GM21447 (cell line): ENCODE results near the gene DEK.
"Not testable (repeated sequence)": the region's sequence is repeated elsewhere in the genome, so short reads cannot be mapped to it uniquely, and the experiment has no call there.

Experiments used
- ATAC-seq: cut with Tn5 transposase; IDR thresholded peaks from one replicate; pipeline ENCODE4 v1.9.1; 2021; ENCODE audit not compliant: unreplicated experiment

The DEK gene

DNA sequence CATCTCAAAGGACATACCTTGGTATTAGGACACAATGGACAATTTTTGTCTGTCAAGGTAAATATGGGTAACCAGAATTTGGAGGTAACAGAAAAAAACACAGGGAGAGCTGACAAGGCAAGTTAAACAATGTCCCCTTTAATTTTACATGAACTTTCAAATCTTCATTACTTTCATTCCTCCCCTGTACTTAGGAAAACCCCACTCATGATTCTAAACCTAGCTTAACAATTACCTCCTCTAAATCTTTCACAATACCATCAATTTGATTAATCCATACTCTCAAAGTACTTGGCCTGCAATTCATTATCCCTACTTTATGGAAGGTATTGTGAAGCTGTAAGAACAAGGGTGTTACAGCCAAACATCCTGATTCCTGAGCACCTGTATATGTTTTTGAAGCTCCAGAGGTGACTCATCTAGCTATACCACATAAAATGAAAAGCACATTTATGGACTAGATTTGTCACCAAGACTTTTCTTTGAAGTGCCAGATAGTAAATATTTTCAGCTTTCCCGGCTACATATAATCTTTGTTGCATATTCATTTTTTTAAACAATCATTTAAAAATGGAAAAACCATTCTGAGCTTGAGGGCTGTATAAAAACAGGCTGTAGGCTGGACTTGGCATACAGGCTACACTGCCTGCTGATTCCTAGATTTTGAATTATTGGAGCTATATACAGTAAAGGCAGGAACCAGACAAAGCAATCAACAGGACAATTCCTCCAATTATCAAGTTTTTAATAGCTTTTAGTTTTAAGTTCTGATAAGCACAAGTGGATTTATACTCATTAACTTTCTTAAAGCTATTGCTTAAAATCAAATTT, 22.9 kb downstream of the DEK start:
- ATAC-seq, result no peak

- ATAC-seq, result no peak
Measured at GRCh38 chr6:18240230-18240629, 24.1 kb downstream of the DEK start.

- no peak for ATAC-seq
Measured at GRCh38 chr6:18237167-18237566, 27.2 kb downstream of the DEK start.

- no peak for ATAC-seq
Measured at GRCh38 chr6:18235524-18235923, 28.8 kb downstream of the DEK start.

- ATAC-seq, result no peak
Measured at GRCh38 chr6:18234564-18234963, 29.8 kb downstream of the DEK start.

GRCh38 chr6:18233770-18234169, 30.6 kb downstream of the DEK start:
- ATAC-seq, result not testable (repeated sequence)

DNA sequence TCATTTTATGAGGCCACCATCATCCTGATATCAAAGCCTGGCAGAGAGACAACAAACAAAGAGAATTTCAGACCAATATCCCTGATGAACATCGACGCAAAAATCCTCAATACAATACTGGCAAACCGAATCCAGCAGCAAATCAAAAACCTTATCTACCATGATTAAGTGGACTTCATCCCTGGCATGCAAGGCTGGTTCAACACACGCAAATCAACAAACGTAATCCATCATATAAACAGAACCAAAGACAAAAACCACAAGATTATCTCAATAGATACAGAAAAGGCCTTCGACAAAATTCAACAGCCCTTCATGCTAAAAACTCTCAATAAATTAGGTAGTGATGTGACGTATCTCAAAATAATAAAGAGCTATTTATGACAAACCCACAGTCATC, 32.5 kb downstream of the DEK start:
- ATAC-seq, result not testable (repeated sequence)

- not testable (repeated sequence) for ATAC-seq
Measured at GRCh38 chr6:18228590-18228989, 35.7 kb downstream of the DEK start.

DNA sequence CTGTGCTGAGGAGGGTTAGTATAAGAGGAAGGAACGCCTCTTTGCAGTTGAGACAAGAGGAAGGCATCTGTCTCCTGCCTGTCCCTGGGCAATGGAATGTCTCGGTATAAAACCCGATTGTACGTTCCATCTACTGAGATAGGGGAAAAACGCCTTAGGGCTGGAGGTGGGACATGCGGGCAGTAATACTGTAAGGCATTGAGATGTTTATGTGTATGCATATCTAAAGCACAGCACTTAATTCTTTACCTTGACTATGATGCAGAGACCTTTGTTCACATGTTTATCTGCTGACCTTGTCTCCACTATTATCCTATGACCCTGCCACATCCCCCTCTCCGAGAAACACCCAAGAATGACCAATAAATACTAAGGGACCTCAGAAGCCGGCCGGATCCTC, 37.2 kb downstream of the DEK start:
- ATAC-seq, result not testable (repeated sequence)

DNA sequence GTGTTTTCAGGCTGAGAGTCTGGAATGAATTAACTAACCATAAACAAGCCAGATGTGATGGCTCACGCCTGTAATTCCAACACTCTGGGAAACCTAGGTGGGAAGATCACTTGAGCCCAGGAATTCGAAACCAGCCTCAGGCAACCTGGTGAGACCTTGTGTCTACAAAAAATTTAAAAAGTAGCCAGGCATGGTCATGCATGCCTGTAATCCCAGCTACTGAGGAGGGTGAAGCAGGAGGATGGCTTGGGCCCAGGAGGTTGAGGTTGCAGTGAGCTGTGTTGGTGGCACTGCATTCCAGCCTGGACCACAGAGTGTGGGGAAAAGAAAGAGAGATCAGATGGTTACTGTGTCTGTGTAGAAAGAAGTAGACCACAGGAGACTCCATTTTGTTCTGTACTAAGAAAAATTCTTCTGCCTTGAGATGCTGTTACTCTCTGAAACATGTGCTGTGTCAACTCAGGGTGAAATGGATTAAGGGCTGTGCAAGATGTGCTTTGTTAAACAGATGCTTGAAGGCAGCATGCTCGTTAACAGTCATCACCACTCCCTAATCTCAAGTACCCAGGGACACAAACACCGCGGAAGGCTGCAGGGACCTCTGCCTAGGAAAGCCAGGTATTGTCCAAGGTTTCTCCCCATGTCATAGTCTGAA, 37.8 kb downstream of the DEK start:
- not testable (repeated sequence) for ATAC-seq

GRCh38 chr6:18221288-18221615, 43.1 kb downstream of the DEK start:
- ATAC-seq, result no peak

- no peak for ATAC-seq
Measured at GRCh38 chr6:18219591-18219990, 44.7 kb downstream of the DEK start.

DNA sequence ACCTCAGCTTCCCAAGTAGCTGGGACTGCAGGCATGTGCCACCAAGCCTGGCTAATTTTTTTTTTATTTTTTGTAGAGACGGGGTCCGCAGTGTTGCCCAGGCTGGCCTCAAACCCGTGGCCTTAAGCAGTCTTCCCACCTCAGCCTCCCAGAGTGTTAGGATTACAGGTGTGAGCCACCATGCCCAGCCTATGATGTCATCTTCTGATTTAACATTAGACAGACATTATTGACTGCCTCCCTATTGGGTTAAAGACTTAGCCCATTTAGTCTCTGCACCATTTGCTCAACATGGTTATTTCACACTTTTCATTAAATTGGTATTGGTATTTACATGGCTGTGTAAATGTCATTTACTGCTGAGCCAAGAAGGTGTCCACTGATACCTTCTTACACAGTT, 46.1 kb downstream of the DEK start:
- ATAC-seq, result no peak

DNA sequence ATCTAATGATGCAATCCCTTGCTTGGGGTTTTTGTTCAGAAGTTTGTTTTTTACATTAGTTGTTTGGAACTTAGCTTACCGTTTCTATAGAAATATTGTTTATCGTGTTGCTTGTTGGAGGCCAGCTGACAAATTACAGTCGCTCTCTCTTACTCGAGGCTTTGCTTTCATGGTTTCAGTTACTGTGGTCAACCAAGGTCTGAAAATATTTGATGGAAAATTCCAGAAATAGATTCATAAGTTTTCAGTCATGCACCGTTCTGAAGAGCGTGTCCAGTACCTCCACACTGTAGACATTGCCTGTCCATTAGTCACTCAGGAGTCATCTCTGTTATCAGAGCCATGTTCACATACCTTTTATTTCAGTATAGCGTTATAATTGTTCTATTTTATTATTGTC, 47.9 kb downstream of the DEK start:
- no peak for ATAC-seq

GRCh38 chr6:18215436-18215835, 48.9 kb downstream of the DEK start:
- ATAC-seq, result no peak

GRCh38 chr6:18214003-18214402, 50.3 kb downstream of the DEK start:
- ATAC-seq, result no peak

DNA sequence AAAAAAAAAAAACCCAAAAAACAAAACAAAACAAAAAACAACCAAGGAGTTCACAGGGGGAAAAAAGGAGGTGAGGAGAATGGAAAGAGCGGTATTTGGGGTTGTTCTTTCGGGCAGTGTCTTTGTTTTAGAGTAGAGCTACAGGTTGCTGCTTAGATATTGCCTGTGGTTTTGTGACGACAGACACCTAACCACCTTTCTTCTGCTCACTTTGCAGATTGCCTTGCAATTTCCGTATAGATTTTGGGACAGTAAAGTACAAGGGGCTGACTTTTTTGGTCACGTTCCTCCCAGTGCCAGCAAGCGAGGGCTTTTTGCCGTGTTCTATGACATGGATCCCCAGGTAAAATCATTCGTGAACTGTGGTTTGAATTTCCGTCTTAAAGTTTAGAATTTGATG, 50.9 kb downstream of the DEK start:
- no peak for ATAC-seq

GRCh38 chr6:18212231-18212630, 52.1 kb downstream of the DEK start:
- ATAC-seq, result no peak

- ATAC-seq, result peak; percentile 95
Measured at GRCh38 chr6:18211338-18211737, 53.0 kb downstream of the DEK start.

DNA sequence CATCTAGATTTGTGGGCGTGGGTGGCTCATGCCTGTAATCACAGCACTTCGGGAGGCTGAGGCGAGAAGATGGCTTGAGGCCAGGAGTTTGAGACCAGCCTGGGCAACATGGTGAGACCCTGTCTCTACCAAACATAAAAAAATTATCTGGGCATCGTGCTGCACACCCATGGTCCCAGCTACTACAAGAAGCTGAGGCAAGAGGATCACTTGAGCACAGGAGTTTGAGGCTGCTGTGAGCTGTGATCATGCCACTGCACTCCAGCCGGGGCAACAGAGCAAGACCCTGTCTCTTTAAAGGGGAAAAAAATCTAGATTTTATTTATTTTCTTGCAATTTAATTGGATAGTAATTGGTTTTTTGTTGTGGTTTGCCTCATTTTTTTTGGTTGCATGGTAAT, 53.6 kb downstream of the DEK start:
- no peak for ATAC-seq

DNA sequence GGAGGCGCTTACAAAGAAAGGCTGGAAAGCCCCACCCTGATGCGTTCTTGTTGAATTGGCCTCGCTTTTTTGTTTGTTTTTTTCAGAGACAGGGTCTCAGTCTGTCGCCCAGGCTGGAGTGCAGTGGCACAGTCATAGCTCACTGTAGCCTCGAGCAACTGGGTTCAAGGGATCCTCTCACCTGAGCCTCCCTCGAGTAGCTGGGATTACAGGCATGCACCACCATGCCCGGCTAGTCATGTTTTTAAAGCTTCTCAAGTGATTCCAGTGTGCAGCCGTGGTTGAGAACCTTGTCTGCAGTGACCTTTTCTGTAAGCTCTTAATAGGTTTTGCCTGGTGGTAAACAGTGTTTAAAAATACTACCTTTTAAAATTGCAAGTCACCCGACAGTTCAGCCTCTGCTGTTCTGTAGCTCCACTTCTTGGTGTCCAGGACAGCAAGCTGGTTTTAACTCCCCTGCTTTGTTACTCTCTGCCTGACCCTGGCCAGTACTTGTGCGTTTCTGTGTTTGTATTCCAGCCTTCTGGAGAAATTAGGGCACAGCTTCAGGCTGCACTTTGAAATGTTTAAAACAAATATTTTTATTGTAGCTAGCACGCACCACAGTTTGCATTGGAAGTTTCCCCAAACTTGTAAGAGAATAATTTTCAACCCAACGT, 54.7 kb downstream of the DEK start:
- ATAC-seq, result no peak

- ATAC-seq, result not testable (repeated sequence)
Measured at GRCh38 chr6:18208778-18209177, 55.6 kb downstream of the DEK start.
